Naive thymus-derived CD4-positive, alpha-beta T cell (primary cell): ENCODE results near the gene TRMO. TPM values are rescaled to one million over a fixed set of nuclear protein-coding genes. Genes with fewer than 3 reads are reported as not detected.
"Not testable (repeated sequence)": the region's sequence is repeated elsewhere in the genome, so short reads cannot be mapped to it uniquely, and the experiment has no call there.

ENCODE experiments used
- ATAC-seq: fragments of 150-1000 bp; cut with Tn5 transposase; 2 replicates; pipeline ENCODE4 v1.10.0; 2021; ENCODE audit warnings: mild to moderate bottlenecking, moderate library complexity
- CTCF ChIA-PET: fragments of 350-600 bp; sonication (Branson Sonifier 250); formaldehyde crosslinking; loops from one replicate; lab custom pipeline; 2021; ENCODE audit warnings: antibody characterized with exemption; lab: Charles Lee
- POLR2A ChIA-PET: fragments of 350-600 bp; sonication (Branson Sonifier 250); formaldehyde crosslinking; loops from one replicate; lab custom pipeline; 2021; ENCODE audit warnings: antibody characterized with exemption, inconsistent platforms; lab: Charles Lee
- DNase-seq, 9 donors: peaks; one replicate each; pipeline versions ENCODE4 v3.0.0 to v3.0.0-alpha.2; 2020 to 2022; ENCODE audit warnings: mixed read lengths in 1 of 9
- H3K27ac ChIP-seq: one replicate; pipeline ENCODE4 v1.7.0; 2013; ENCODE audit warnings: mild to moderate bottlenecking, low read depth, low read length, moderate library complexity
- H3K27me3 ChIP-seq, 2 donors: one replicate each; pipeline ENCODE4 v1.7.0; 2013; ENCODE audit warnings: low read length in 2 of 2, mild to moderate bottlenecking in 2 of 2, moderate library complexity in 2 of 2; ENCODE audit not compliant: control insufficient read depth in 2 of 2, insufficient read depth in 2 of 2
- H3K36me3 ChIP-seq, 3 experiments: 1 replicate in 2 of 3; 2 replicates in 1 of 3; pipeline ENCODE4 v1.7.0; 2013; ENCODE audit warnings: low read length in 3 of 3, mild to moderate bottlenecking in 3 of 3, moderate library complexity in 1 of 3; ENCODE audit not compliant: insufficient read depth in 3 of 3, control insufficient read depth in 2 of 3
- H3K4me1 ChIP-seq, 2 donors: one replicate each; pipeline ENCODE4 v1.7.0; 2013; ENCODE audit warnings: low read length in 2 of 2, mild to moderate bottlenecking in 2 of 2, moderate library complexity in 1 of 2; ENCODE audit not compliant: control insufficient read depth in 2 of 2, insufficient read depth in 2 of 2
- H3K4me3 ChIP-seq: 2 replicates; pipeline ENCODE4 v1.7.0; 2013; ENCODE audit warnings: mild to moderate bottlenecking, low read length
- H3K9me3 ChIP-seq, 3 experiments: 1 replicate in 2 of 3; 2 replicates in 1 of 3; pipeline ENCODE4 v1.7.0; 2013; ENCODE audit warnings: low read length in 3 of 3; ENCODE audit not compliant: control insufficient read depth in 2 of 3
- H3K27ac Mint-ChIP-seq, 9 donors: one replicate each; pipeline ENCODE4 v1.8.0; 2020 to 2022; ENCODE audit warnings: mixed read lengths in 9 of 9, mild to moderate bottlenecking in 8 of 9, moderate library complexity in 5 of 9, inconsistent platforms in 2 of 9
- H3K27me3 Mint-ChIP-seq, 5 donors: one replicate each; pipeline ENCODE4 v1.8.0; 2021 to 2022; ENCODE audit warnings: mixed read lengths in 5 of 5, mild to moderate bottlenecking in 1 of 5
- H3K36me3 Mint-ChIP-seq, 5 donors: one replicate each; pipeline ENCODE4 v1.8.0; 2020 to 2022; ENCODE audit warnings: mixed read lengths in 5 of 5, mild to moderate bottlenecking in 3 of 5, inconsistent platforms in 1 of 5
- H3K4me1 Mint-ChIP-seq, 7 donors: one replicate each; pipeline ENCODE4 v1.8.0; 2020 to 2022; ENCODE audit warnings: mixed read lengths in 7 of 7, mild to moderate bottlenecking in 3 of 7, inconsistent platforms in 1 of 7
- H3K4me3 Mint-ChIP-seq, 10 donors: one replicate each; pipeline ENCODE4 v1.8.0; 2020 to 2022; ENCODE audit warnings: mild to moderate bottlenecking in 10 of 10, mixed read lengths in 10 of 10, moderate library complexity in 6 of 10, inconsistent platforms in 2 of 10
- H3K9me3 Mint-ChIP-seq, 11 donors: one replicate each; pipeline ENCODE4 v1.8.0; 2020 to 2022; ENCODE audit warnings: mixed read lengths in 11 of 11, mild to moderate bottlenecking in 4 of 11, inconsistent platforms in 1 of 11, moderate library complexity in 1 of 11
- intact Hi-C, 2 donors: fragments of 100-400 bp; cut with micrococcal nuclease; formaldehyde crosslinking; loops; one replicate each; pipeline ENCODE4 v1.15.1; 2023
- polyA plus RNA-seq, 2 donors: library from polyadenylated mRNA; unstranded; fragments of 300-500 nt; fragmentation: Illumina TruSeq; gene quantifications; one replicate each; pipeline ENCODE4 v1.2.3, GENCODE V29; 2021
- total RNA-seq, 6 experiments: library from RNA in 5 of 6; stranded (reverse) in 5 of 6; gene quantifications; 1 replicate in 5 of 6; 2 replicates in 1 of 6; pipeline ENCODE4 v1.2.3 and lab custom pipeline; 2021 to 2026

The TRMO gene
- total and polyA plus RNA-seq, 7 experiments from 2014 or later, result 24.5 to 55.3 (median 35.0) TPM

DNA sequence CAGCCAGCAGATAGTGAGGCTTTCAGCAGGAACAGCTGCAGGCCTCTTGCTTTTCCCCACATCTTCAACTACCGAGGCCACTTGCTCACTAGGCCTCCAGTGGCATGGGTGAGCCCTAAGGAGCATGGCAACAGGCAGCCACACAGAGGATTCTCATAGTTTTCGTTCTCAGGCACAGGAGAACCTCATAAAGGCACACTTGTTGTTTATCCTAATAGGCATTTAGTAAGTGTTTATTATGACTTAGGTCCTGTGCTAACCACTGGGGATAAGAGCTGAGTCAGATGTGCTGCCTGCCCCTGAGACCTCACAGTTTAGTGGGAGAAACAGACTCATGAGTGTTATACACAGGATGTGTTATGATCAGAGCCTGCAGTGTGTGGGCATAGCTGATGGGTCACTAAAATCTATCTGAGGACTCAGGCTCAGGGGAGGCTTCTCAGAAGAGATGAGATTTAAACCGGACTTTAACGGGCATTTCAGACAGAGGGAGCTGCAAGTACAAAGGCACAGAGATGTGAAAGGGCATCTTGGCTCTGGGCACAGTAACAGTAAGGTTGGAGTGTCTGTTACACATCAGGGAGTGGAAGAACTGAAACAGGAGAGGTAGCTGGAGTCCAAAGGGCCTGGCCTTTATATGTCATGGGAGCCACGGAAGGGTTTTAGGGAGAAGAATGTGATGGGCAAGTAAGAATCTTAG lies 36.7 kb upstream of the TRMO start:
- Mint-ChIP-seq H3K9me3 (no peaks in the 10 kb centered on the region), H3K27ac (peak overlapping the region in 2 of 9 donors; percentile 25 to 44), H3K27me3 (peaks cover 0 to 4% (median 0%) of the 10 kb centered on the region in 5 donors), H3K4me3 (no peak overlapping the region), H3K36me3 (no peaks in the 10 kb centered on the region), H3K4me1 (peaks cover 0 to 8% (median 6%) of the 10 kb centered on the region in 7 donors)
- no peaks in the 10 kb centered on the region for H3K36me3 ChIP-seq
- ChIA-PET CTCF (interaction anchor here (0.7 to 11.8 kb wide), 4 partner anchors 17 to 67 kb away, joined by 3 to 118 read pairs (median 4); partner anchors contain the start of gene TRMO), POLR2A (interaction anchor here (0.8 to 3.3 kb wide), 7 partner anchors 13 to 69 kb away, joined by 3 to 20 read pairs (median 4); partner anchors contain the start of genes ANP32B and TRMO)
- no peak overlapping the region for H3K4me3 ChIP-seq
- DNase-seq (no peak), ATAC-seq (no peak)
- H3K4me1 ChIP-seq, result peaks cover 0 to 3% of the 10 kb centered on the region in 2 donors
- no peaks in the 10 kb centered on the region for H3K9me3 ChIP-seq
- H3K27ac ChIP-seq, result no peak overlapping the region
- intact Hi-C loops, result no loop called here
- H3K27me3 ChIP-seq, result no peaks in the 10 kb centered on the region

DNA sequence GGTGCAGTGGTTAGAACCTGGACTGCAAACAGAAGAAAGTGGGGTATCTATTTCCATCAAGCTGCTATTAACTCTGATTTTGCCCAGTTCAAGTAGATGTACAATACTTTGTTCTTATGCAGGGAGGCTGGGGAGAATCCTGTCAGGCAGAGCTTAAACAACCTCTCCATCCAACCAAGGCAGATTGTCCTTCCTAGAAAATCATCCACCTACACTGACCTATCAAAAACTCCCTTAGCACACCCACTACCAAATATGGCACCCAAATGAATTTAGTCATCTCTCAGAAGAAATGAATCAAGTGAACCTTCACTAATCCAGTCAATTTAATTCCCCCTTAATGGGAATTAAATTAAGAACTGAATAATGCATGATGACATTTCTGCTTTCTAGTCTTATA lies 34.0 kb upstream of the TRMO start:
- intact Hi-C loops, result no loop called here
- ChIA-PET CTCF (interaction anchor here (0.5 to 11.8 kb wide), 9 partner anchors 9 to 270 kb away, joined by 3 to 118 read pairs (median 4); partner anchors contain the start of gene TRMO), POLR2A (interaction anchor here (0.9 to 5.2 kb wide), 4 partner anchors 14 to 34 kb away, joined by 3 to 45 read pairs (median 4); partner anchors contain the start of gene TRMO)
- H3K4me3 ChIP-seq, result no peak overlapping the region
- H3K27ac ChIP-seq, result no peak overlapping the region
- H3K27me3 ChIP-seq, result no peaks in the 10 kb centered on the region
- no peaks in the 10 kb centered on the region for H3K9me3 ChIP-seq
- peaks cover 0 to 6% (median 0%) of the 10 kb centered on the region in 11 donors for H3K9me3 Mint-ChIP-seq
- H3K36me3 Mint-ChIP-seq, result peaks cover 0 to 2% (median 0%) of the 10 kb centered on the region in 5 donors
- H3K36me3 ChIP-seq, result no peaks in the 10 kb centered on the region
- H3K4me1 ChIP-seq, result peaks cover 0 to 3% of the 10 kb centered on the region in 2 donors
- ATAC-seq, result no peak
- H3K27me3 Mint-ChIP-seq, result peaks cover 0 to 9% (median 0%) of the 10 kb centered on the region in 5 donors
- no peak for DNase-seq
- H3K4me1 Mint-ChIP-seq, result peaks cover 0 to 10% (median 7%) of the 10 kb centered on the region in 7 donors
- H3K4me3 Mint-ChIP-seq, result no peak overlapping the region
- H3K27ac Mint-ChIP-seq, result no peak overlapping the region

DNA sequence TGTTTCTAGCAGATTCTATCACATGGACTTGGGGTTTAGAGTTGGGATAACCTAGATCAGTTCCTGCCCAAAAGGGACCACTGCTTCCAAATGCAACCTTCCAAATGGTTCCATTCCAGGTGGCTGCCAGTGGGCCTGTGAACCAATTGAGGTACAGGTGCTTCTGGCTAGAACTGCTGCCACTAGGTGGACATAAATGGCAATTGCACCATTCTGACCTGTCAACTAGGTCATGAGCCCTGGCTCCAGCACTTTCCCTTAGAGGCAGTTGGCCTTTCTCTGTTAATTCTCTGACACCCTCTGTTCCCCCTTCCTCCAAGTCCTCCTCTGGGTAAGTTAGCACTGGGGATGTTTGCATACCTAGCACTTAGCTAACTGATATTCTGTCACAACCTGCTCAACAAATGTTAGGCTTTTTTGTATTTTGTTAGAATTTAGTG lies 32.3 kb upstream of the TRMO start:
- Mint-ChIP-seq H3K4me3 (no peak overlapping the region), H3K36me3 (peaks cover 0 to 4% (median 0%) of the 10 kb centered on the region in 5 donors), H3K9me3 (peaks cover 0 to 8% (median 0%) of the 10 kb centered on the region in 11 donors), H3K27ac (peak overlapping the region in 4 of 9 donors; percentile 14 to 78 (median 44)), H3K4me1 (peaks cover 0 to 13% (median 9%) of the 10 kb centered on the region in 7 donors), H3K27me3 (peaks cover 0 to 18% (median 0%) of the 10 kb centered on the region in 5 donors)
- ChIA-PET POLR2A (interaction anchor here (1.0 to 5.2 kb wide), 4 partner anchors 27 to 43 kb away, joined by 3 to 45 read pairs (median 12); partner anchors contain the start of genes ANP32B and TRMO), CTCF (interaction anchor here (0.6 to 11.8 kb wide), 12 partner anchors 12 to 90 kb away, joined by 3 to 118 read pairs (median 8); partner anchors contain the start of gene TRMO)
- DNase-seq, result peak in 8 of 9 donors; percentile 34 to 69 (median 60)
- H3K4me3 ChIP-seq, result no peak overlapping the region
- no peaks in the 10 kb centered on the region for H3K27me3 ChIP-seq
- H3K9me3 ChIP-seq, result peaks cover 0 to 5% (median 0%) of the 10 kb centered on the region in 3 experiments
- ATAC-seq, result peak; percentile 90
- H3K36me3 ChIP-seq, result no peaks in the 10 kb centered on the region
- intact Hi-C loops, result loop anchor here (1.0 to 2.0 kb wide), 10 partner anchors 16 to 309 kb away; partner anchors contain the start of genes ANP32B (in 2 of the 2) and HEMGN (in 1 of the 2)
- H3K27ac ChIP-seq, result no peak overlapping the region
- H3K4me1 ChIP-seq, result peaks cover 0 to 10% of the 10 kb centered on the region in 2 donors

DNA sequence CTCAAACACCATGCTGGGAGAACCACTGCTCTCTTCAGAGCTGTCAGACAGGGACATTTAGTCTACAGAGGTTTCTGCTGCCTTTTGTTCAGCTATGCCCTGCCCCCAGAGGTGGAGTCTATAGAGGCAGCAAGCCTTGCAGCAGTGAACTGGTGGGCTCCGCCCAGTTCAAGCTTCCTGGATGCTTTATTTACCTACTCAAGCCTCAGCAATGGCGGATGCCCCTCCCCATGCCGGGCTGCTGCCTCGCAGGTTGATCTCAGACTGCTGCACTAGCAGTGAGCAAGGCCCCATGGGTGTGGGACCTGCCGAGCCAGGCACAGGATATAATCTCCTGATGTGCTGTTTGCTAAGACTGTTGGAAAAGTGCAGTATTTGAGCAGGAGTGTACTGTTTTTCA lies 28.6 kb upstream of the TRMO start:
- DNase-seq, result peak in 3 of 9 donors; percentile 4 to 36 (median 33)
- peaks cover 0 to 53% (median 0%) of the 10 kb centered on the region in 5 donors for H3K27me3 Mint-ChIP-seq
- H3K36me3 Mint-ChIP-seq, H3K27me3 ChIP-seq, H3K9me3 Mint-ChIP-seq, H3K4me3 ChIP-seq, intact Hi-C loops, ATAC-seq, H3K4me1 ChIP-seq, H3K27ac Mint-ChIP-seq, H3K9me3 ChIP-seq, H3K36me3 ChIP-seq, H3K4me3 Mint-ChIP-seq, H3K27ac ChIP-seq: not testable (repeated sequence)
- ChIA-PET POLR2A (interaction anchor here (1.1 to 1.6 kb wide), 3 partner anchors 28 to 29 kb away, joined by 3 read pairs; no protein-coding TSS in a partner anchor), CTCF (interaction anchor here (0.6 to 11.8 kb wide), 4 partner anchors 15 to 306 kb away, joined by 3 to 118 read pairs (median 4); partner anchors contain the start of gene TRMO)
- H3K4me1 Mint-ChIP-seq, result peaks cover 0 to 13% (median 7%) of the 10 kb centered on the region in 7 donors

DNA sequence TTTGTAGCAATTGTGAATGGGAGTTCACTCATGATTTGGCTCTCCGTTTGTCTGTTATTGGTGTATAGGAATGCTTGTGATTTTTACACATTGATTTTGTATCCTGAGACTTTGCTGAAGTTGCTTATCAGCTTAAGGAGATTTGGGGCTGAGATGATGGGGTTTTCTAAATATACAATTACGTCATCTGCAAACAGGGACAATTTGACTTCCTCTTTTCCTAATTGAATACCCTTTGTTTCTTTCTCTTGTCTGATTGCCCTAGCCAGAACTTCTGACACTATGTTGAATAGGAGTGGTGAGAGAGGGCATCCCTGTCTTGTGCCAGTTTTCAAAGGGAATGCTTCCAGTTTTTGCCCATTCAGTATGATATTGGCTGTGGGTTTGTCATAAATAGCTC lies 24.8 kb upstream of the TRMO start:
- peaks cover 0 to 59% (median 0%) of the 10 kb centered on the region in 5 donors for H3K27me3 Mint-ChIP-seq
- ATAC-seq, CTCF ChIA-PET, H3K27ac ChIP-seq, H3K4me1 Mint-ChIP-seq, H3K27ac Mint-ChIP-seq, POLR2A ChIA-PET, intact Hi-C loops, H3K36me3 ChIP-seq, H3K9me3 ChIP-seq, H3K4me3 ChIP-seq, H3K4me3 Mint-ChIP-seq, H3K9me3 Mint-ChIP-seq, H3K4me1 ChIP-seq, DNase-seq, H3K36me3 Mint-ChIP-seq, H3K27me3 ChIP-seq: not testable (repeated sequence)

DNA sequence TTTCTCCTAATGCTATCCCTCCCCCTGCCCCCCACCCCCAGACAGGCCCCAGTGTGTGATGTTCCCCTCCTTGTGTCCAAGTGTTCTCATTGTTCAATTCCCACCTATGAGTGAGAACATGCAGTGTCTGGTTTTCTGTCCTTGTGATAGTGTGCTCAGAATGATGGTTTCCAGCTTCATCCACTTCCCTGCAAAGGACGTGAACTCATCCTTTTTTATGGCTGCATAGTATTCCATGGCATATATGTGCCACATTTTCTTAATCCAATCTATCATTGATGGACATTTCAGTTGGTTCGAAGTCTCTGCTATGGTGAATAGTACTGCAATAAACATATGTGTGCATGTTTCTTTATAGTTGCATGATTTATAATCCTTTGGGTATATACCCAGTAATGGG lies 23.2 kb upstream of the TRMO start:
- H3K27me3 Mint-ChIP-seq, result peaks cover 0 to 60% (median 0%) of the 10 kb centered on the region in 5 donors
- H3K4me1 Mint-ChIP-seq, H3K27ac ChIP-seq, H3K36me3 ChIP-seq, ATAC-seq, H3K9me3 Mint-ChIP-seq, H3K9me3 ChIP-seq, DNase-seq, H3K27ac Mint-ChIP-seq, H3K36me3 Mint-ChIP-seq, H3K4me3 ChIP-seq, H3K27me3 ChIP-seq, H3K4me3 Mint-ChIP-seq, CTCF ChIA-PET, intact Hi-C loops, H3K4me1 ChIP-seq: not testable (repeated sequence)
- POLR2A ChIA-PET, result interaction anchor here (0.8 to 4.1 kb wide), 3 partner anchors 24 to 112 kb away, joined by 3 to 13 read pairs (median 3); partner anchors contain the start of gene TRMO
